B cell (primary cell): Measurements from ENCODE around the gene SYT4.

Source experiments
- EZH2 ChIP-seq: IDR thresholded peaks from 2 replicates; pipeline ENCODE4 v1.6.1; 2012; ENCODE audit warnings: borderline replicate concordance, low read depth, mild to moderate bottlenecking, moderate library complexity, low read length; ENCODE audit not compliant: insufficient read depth, poor library complexity, severe bottlenecking
- TF ChIP-seq, protein P1 (sequence below): fragments of 200-600 bp; IDR thresholded peaks from one replicate; pipeline ENCODE4 v1.8.0; 2022; ENCODE audit warnings: antibody characterized with exemption, mild to moderate bottlenecking

DNA sequence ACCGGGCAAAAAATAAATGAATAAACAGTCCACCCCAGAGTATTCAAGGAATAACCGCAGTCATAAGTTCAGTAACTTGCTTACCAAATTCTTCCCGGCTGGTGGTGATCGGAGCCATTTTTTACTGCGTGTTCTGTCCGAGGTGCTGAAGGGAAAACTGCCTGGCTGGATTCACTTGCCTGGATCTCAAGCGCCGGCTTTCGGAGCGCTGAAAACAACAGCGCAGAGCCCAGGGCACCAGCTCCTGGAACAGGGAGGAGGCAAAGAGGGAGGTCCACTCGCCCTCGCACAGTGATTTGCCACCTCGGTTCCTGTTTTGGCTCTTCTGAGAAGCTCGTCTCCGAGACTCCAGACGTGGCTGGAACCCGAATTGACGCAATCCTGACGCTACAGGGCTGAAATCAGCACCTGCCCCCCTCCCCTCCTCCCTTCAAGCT lies at the start of gene SYT4:
- TF ChIP-seq, protein P1, sequence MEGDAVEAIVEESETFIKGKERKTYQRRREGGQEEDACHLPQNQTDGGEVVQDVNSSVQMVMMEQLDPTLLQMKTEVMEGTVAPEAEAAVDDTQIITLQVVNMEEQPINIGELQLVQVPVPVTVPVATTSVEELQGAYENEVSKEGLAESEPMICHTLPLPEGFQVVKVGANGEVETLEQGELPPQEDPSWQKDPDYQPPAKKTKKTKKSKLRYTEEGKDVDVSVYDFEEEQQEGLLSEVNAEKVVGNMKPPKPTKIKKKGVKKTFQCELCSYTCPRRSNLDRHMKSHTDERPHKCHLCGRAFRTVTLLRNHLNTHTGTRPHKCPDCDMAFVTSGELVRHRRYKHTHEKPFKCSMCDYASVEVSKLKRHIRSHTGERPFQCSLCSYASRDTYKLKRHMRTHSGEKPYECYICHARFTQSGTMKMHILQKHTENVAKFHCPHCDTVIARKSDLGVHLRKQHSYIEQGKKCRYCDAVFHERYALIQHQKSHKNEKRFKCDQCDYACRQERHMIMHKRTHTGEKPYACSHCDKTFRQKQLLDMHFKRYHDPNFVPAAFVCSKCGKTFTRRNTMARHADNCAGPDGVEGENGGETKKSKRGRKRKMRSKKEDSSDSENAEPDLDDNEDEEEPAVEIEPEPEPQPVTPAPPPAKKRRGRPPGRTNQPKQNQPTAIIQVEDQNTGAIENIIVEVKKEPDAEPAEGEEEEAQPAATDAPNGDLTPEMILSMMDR = no peak
- no peak for TF ChIP-seq EZH2
